Measurements from ENCODE around the gene SCGB1A1.

The SCGB1A1 gene

DNA sequence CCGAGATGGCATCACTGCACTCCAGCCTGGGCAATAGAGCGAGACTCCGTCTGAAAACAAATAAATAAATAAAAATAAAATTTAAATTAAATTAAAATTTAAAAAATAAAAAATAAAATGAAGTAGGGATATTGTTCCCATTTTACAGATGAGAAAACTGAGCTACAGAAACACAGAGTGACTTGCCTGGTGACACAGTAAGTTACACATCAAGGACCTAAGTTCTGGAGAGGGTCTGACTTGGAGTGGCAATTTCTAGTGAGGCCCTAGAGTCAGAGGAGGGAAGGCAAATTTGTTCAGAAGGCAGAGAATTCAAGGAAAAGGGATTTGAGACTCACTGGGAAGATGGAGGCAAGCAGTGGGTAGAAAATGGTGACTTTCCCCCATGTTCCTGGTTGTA lies 2.0 kb downstream of the SCGB1A1 start:
- intact Hi-C loops (cut with micrococcal nuclease), result loop anchor here (5.0 kb wide), 1 partner anchor 86 kb away; no protein-coding TSS in a partner anchor
- H3K4me3 Mint-ChIP-seq, result no peak overlapping the region
- H3K27me3 Mint-ChIP-seq, result peaks cover 6% of the 10 kb centered on the region
- peaks cover 64% of the 10 kb centered on the region for H3K4me1 Mint-ChIP-seq (ENCODE audit: low read depth)
- no peaks in the 10 kb centered on the region for H3K36me3 Mint-ChIP-seq (ENCODE audit: low read depth)
- peak overlapping the region; percentile 77 for H3K27ac Mint-ChIP-seq
- no peaks in the 10 kb centered on the region for H3K9me3 Mint-ChIP-seq

DNA sequence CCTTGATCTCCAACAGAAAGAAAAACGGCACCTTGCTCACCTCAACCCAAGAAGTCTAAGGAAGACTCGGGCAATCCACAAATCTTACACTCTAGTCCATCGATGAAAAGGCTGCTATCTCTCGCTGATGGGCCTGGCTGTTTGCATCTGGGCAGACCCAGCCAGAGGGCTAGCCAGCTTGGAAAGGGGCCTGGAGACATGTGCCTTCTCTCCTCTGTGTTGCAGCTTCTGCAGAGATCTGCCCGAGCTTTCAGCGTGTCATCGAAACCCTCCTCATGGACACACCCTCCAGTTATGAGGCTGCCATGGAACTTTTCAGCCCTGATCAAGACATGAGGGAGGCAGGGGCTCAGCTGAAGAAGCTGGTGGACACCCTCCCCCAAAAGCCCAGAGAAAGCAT lies 3.2 kb downstream of the SCGB1A1 start:
- Mint-ChIP-seq H3K9me3 (no peaks in the 10 kb centered on the region), H3K36me3 (ENCODE audit: low read depth) (no peaks in the 10 kb centered on the region), H3K27me3 (peaks cover 6% of the 10 kb centered on the region), H3K4me1 (ENCODE audit: low read depth) (peaks cover 70% of the 10 kb centered on the region), H3K4me3 (no peak overlapping the region), H3K27ac (peak overlapping the region; percentile 49)
- intact Hi-C loops (cut with micrococcal nuclease), result loop anchor here (5.0 kb wide), 1 partner anchor 85 kb away; no protein-coding TSS in a partner anchor

DNA sequence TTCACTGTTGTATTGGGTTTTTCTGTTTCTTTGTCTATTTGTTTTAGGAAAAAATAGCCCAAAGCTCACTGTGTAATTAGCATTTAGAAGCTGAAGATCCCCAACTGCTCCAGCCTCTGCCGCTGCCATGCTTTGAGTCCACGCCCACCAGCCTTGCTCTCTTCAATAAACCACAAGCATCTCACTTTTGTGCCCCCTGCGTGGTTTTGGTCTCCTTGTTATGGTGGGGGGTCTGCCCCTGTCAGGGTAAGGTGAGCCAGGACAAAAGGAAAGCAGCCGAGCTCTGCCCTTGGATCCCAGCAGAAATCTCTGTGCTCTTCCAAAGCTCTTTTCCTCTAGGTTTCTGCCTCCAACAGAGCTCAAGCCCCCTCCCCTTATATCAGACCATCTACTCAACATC lies 4.2 kb downstream of the SCGB1A1 start:
- H3K36me3 Mint-ChIP-seq (ENCODE audit: low read depth), result no peaks in the 10 kb centered on the region
- peaks cover 6% of the 10 kb centered on the region for H3K27me3 Mint-ChIP-seq
- no peak overlapping the region for H3K4me3 Mint-ChIP-seq
- intact Hi-C loops (cut with micrococcal nuclease), result loop anchor here (5.0 kb wide), 1 partner anchor 84 kb away; no protein-coding TSS in a partner anchor
- H3K9me3 Mint-ChIP-seq, result no peaks in the 10 kb centered on the region
- peak overlapping the region; percentile 49 for H3K27ac Mint-ChIP-seq
- peaks cover 74% of the 10 kb centered on the region for H3K4me1 Mint-ChIP-seq (ENCODE audit: low read depth)

DNA sequence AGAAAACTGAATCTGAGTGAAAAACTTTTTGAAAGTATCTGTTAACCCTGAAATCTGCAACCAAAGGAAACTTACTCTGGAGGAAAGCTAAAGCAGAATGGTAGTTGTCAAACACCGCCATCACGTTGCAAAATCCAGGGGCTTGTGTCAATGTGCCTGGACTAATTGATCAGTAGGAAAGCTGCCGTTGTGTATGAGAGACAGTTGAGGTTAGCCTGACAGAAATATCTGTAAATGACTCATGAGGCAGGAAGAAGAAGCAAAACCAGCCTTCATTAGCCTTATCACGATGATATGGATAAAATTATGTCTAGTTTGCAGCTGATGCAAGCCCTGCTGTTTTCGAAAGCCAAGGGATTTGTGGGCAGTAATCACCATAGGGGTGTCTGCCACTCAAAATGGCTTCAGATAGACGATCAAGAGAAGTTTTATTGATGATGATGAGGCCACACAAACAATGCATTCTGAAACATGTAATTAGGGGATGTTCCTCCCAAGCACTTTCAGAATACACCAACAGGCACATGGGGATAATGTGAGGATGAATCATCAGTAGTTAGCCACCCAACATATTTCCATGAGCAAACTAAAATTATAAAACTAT lies 8.9 kb downstream of the SCGB1A1 start:
- H3K27me3 Mint-ChIP-seq, result peaks cover 5% of the 10 kb centered on the region
- peaks cover 78% of the 10 kb centered on the region for H3K4me1 Mint-ChIP-seq (ENCODE audit: low read depth)
- H3K9me3 Mint-ChIP-seq, result no peaks in the 10 kb centered on the region
- intact Hi-C loops (cut with micrococcal nuclease), result loop anchor here (5.0 kb wide), 2 partner anchors 35 to 115 kb away; no protein-coding TSS in a partner anchor
- peak overlapping the region; percentile 9 for H3K4me3 Mint-ChIP-seq
- H3K27ac Mint-ChIP-seq, result peak overlapping the region; percentile 83
- H3K36me3 Mint-ChIP-seq (ENCODE audit: low read depth), result no peaks in the 10 kb centered on the region

DNA sequence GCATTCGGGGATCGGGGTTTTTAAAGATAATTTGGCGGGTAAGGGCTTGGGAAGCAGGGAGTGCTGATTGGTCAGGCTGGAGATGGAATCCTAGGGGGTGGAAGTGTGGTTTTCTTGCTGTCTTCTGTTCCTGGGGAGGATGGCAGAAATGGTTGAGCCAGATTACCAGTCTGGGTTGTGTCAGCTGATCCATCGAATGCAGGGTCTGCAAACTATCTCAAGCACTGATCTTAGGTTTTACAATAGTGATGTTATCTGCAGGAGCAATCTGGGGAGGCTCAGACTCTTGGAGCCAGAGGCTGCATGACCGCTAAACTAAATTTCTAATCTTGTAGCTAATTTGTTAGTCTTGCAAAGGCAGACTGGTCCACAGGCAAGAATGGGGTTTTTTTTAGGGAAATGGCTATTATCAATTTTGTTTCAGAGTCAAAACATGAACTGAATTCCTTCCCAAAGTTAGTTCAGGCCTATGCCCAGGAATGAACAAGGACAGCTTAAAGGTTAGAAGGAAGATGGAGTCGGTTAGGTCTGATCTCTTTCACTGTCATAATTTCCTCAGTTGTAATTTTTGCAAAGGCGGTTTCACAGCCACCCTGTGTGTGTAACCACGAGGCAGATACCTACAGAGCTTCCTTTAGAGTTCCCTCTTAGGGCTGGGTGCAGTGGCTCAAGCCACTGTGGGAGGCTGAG lies 10.2 kb downstream of the SCGB1A1 start:
- peak overlapping the region; percentile 83 for H3K27ac Mint-ChIP-seq
- H3K27me3 Mint-ChIP-seq, result no peaks in the 10 kb centered on the region
- no peaks in the 10 kb centered on the region for H3K9me3 Mint-ChIP-seq
- H3K4me1 Mint-ChIP-seq (ENCODE audit: low read depth), result peaks cover 80% of the 10 kb centered on the region
- H3K36me3 Mint-ChIP-seq (ENCODE audit: low read depth), result no peaks in the 10 kb centered on the region
- no peak overlapping the region for H3K4me3 Mint-ChIP-seq
- intact Hi-C loops (cut with micrococcal nuclease), result loop anchor here (5.0 kb wide), 2 partner anchors 33 to 113 kb away; no protein-coding TSS in a partner anchor

DNA sequence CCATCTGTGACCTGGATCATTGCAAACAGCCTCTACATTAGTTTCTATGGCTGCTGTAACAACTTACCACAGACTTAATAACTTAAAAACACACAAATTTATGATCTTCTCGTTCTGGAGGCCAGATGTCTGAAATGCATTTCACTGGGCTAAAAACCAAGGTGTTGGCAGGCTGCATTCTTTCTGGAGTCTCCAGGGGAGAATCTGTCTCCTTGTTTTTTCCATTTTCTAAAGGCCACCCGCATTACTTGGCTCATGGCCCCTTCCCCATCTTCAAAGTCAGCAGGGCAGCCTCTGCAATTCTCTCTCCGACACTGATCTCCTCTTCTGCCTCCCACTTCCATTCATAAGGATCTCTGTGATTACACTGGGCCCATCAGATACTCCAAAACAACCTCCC lies 11.6 kb downstream of the SCGB1A1 start:
- peaks cover 85% of the 10 kb centered on the region for H3K4me1 Mint-ChIP-seq (ENCODE audit: low read depth)
- peak overlapping the region; percentile 83 for H3K27ac Mint-ChIP-seq
- no peaks in the 10 kb centered on the region for H3K36me3 Mint-ChIP-seq (ENCODE audit: low read depth)
- H3K4me3 Mint-ChIP-seq, result no peak overlapping the region
- no peaks in the 10 kb centered on the region for H3K27me3 Mint-ChIP-seq
- H3K9me3 Mint-ChIP-seq, result no peaks in the 10 kb centered on the region
- intact Hi-C loops (cut with micrococcal nuclease), result no loop called here

DNA sequence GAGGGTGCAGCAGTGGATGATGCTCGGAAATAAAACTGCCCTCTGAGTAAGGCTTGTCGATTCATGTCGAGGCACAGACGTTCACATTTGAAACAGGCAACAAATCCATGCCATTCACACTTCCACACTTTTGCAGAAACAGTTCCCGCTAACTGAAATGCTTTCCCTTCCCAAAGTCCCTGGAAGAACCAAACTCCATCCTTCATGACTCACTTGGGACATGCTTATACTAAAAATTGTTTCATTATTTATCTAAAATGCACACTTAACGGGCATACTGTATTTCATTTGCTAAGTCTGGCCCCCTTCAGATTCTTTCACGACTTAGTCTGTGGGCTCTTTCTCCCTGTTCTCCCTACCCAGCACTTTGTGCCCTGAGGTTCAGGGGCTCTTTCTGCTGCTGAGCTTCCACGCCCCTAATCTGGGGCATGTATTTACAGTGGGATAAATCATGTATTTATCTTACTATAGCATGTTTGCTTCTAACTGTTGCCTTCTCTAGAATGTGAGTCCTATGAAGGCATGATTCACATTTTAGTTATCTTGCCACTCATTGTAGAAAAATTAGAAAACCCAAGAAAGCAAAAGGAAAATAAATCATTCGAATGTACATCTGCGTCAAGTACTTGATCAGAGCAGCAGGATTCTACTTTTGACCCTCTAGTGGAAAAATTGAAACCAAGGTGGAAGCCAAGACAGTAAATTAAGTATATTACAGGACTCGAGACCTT lies 12.5 kb downstream of the SCGB1A1 start:
- Mint-ChIP-seq H3K27ac (peak overlapping the region; percentile 83), H3K4me1 (ENCODE audit: low read depth) (peaks cover 90% of the 10 kb centered on the region), H3K36me3 (ENCODE audit: low read depth) (no peaks in the 10 kb centered on the region), H3K4me3 (no peak overlapping the region), H3K27me3 (no peaks in the 10 kb centered on the region), H3K9me3 (no peaks in the 10 kb centered on the region)
- intact Hi-C loops (cut with micrococcal nuclease), result no loop called here

DNA sequence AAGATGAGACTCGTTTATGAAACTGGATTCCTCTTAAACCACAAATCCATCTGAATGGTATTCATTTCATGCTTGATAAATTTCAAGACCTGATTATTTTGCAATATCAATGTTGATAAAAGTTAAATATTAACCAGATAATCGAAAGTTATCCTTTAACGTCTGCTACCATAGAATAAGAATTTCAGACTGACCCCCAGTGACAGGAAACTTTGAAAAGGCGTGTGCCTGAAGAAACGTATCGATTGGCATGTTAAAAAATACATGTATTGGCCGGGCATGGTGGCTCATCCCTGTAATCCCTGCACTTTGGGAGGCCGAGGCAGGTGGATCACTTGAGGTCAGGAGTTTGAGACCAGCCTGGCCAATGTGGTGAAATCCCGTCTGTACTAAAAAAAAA lies 13.9 kb downstream of the SCGB1A1 start:
- Mint-ChIP-seq H3K9me3 (no peaks in the 10 kb centered on the region), H3K4me3 (no peak overlapping the region), H3K27ac (peak overlapping the region; percentile 14), H3K36me3 (ENCODE audit: low read depth) (no peaks in the 10 kb centered on the region), H3K4me1 (ENCODE audit: low read depth) (peaks cover 80% of the 10 kb centered on the region), H3K27me3 (no peaks in the 10 kb centered on the region)
- intact Hi-C loops (cut with micrococcal nuclease), result no loop called here

DNA sequence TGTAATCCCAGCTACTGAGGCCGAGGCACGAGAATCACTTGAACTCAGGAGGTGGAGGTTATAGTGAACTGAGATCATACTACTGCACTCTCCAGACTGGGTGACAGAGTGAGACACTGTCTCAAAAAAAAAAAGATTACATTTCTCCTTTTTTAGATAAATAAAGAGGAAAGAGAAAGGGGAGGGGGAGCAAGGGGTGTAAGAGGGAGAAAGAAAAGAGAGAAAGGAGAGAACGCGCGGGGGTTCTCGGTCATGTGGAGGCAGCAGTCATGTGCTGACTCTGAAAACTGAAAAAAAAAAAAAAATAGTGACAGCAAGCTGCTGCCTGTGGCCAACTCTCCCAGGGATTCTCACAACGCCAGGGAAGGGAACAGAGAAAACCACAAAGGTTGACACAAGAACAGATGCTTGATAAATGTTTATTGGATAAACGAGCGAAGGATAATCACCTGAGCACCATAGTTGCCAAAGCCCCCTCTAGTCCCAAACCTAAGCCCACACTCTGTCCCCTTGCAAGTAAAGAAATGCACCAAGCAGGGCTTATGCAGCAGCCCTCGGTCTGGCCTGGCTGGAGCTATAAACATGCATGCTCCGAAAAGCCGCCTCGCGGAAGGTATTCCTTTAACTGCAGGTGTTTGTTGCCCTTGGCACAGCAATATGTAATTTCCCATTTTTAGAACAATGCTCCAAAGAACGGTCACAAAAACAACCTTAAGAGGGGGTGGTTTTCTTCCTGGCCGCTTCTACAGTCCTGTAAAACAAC lies 14.5 kb downstream of the SCGB1A1 start:
- peak overlapping the region; percentile 50 for H3K4me3 Mint-ChIP-seq
- no peaks in the 10 kb centered on the region for H3K27me3 Mint-ChIP-seq
- intact Hi-C loops (cut with micrococcal nuclease), result no loop called here
- peaks cover 76% of the 10 kb centered on the region for H3K4me1 Mint-ChIP-seq (ENCODE audit: low read depth)
- peak overlapping the region; percentile 14 for H3K27ac Mint-ChIP-seq
- H3K36me3 Mint-ChIP-seq (ENCODE audit: low read depth), result no peaks in the 10 kb centered on the region
- no peaks in the 10 kb centered on the region for H3K9me3 Mint-ChIP-seq

DNA sequence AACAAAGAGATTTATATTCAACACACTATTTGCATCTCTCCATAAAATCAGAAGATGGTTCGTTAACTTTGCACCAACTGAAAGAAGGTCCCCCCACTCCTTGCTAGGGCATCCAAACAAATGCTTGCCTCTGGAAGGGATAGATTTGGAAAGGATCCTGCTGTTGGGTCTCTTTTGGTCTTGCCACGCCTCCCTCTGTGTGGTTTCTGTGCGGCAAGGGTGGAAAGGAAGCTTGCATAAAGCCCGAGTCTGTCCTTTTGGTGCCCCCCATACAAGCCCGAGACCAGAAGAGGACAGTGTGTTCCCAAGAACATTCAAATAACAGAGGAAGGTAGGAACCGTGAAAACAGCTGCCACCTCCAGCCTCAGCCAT lies 15.1 kb downstream of the SCGB1A1 start:
- peak overlapping the region; percentile 1 for H3K4me3 Mint-ChIP-seq
- no peaks in the 10 kb centered on the region for H3K36me3 Mint-ChIP-seq (ENCODE audit: low read depth)
- H3K9me3 Mint-ChIP-seq, result no peaks in the 10 kb centered on the region
- peak overlapping the region; percentile 14 for H3K27ac Mint-ChIP-seq
- no peaks in the 10 kb centered on the region for H3K27me3 Mint-ChIP-seq
- intact Hi-C loops (cut with micrococcal nuclease), result no loop called here
- H3K4me1 Mint-ChIP-seq (ENCODE audit: low read depth), result peaks cover 70% of the 10 kb centered on the region

DNA sequence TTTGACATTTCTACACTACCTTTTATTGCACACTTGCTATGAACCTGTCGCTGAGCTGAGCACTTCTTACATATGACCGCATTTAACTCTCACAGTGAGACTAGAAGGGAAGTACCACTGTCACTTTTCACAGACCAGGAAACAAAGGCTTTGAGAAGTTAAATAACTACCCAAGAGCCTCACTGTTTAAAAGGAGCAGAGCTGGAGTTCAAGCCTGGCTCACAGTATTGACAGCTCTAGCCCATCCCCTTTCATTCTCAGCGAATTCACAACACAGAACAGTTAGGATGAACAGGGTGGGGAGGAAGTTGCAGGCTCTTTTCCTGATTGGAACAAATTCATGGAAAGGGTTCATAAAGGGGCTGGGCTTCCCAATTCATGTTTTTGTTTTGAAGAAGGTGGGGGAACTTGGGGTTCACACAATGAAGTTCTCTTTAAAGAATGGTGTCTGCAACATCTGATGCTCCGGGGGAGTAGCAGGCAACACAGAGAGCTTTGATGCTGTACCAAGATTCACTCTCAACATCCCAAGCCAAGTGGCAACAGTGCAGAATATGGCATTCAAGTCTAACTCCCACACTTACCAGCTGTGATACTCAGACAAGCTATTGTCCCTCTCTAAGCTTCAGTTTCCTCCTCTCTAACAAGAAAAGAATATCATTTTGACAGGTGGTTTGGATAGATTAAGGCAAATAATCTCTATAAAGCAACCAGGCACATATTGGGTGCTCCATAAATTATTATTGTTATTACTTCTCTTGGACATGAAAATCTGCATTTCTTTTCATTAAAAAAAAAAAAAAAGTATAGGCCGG lies 17.2 kb downstream of the SCGB1A1 start:
- Mint-ChIP-seq H3K4me1 (ENCODE audit: low read depth) (peaks cover 66% of the 10 kb centered on the region), H3K36me3 (ENCODE audit: low read depth) (no peaks in the 10 kb centered on the region), H3K9me3 (no peaks in the 10 kb centered on the region), H3K27me3 (no peaks in the 10 kb centered on the region), H3K27ac (peak overlapping the region; percentile 75), H3K4me3 (no peak overlapping the region)
- intact Hi-C loops (cut with micrococcal nuclease), result no loop called here

DNA sequence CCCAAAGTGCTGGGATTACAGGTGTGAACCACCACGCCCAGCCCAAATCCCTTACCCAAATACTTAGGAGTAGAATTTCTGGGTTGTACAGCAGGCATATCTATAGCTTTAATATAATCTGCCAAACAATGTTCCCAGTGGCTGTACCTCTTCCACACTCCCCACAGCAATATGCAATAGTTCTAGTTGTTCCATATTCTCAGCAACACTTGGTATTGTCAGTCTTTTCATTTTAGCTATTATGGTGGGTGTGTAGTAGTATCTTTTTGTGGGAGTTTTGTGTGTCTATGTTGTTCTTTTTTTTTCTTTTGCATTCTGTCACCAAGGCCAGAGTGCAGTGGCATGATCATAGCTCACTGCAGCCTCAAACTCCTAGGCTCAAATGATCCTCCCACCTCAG lies 18.8 kb downstream of the SCGB1A1 start:
- Mint-ChIP-seq H3K9me3 (no peaks in the 10 kb centered on the region), H3K4me3 (no peak overlapping the region), H3K27ac (no peak overlapping the region), H3K27me3 (no peaks in the 10 kb centered on the region), H3K4me1 (ENCODE audit: low read depth) (peaks cover 53% of the 10 kb centered on the region), H3K36me3 (ENCODE audit: low read depth) (no peaks in the 10 kb centered on the region)
- intact Hi-C loops (cut with micrococcal nuclease), result no loop called here

DNA sequence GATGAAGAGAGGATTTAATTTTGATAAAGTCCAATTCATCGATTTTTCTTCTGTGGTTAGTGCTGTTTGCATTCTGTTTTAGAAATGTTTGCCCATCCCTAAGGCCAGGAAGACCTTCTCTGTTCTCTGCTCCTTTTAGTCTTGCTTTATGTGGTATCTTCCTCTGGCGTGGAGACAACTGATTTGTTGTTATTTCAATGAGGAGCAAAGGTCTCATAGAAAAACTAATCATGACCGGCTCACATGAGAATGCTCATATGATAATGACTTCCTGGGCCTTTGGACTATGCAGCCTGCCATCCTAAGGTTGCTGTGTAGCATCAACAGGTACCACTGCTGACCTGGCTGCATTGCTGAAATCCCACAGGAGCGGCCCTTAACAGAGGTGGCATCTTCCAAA lies 19.8 kb downstream of the SCGB1A1 start:
- no peaks in the 10 kb centered on the region for H3K9me3 Mint-ChIP-seq
- H3K27me3 Mint-ChIP-seq, result no peaks in the 10 kb centered on the region
- no peaks in the 10 kb centered on the region for H3K36me3 Mint-ChIP-seq (ENCODE audit: low read depth)
- no peak overlapping the region for H3K27ac Mint-ChIP-seq
- no peak overlapping the region for H3K4me3 Mint-ChIP-seq
- peaks cover 52% of the 10 kb centered on the region for H3K4me1 Mint-ChIP-seq (ENCODE audit: low read depth)
- intact Hi-C loops (cut with micrococcal nuclease), result no loop called here
